ENCODE measurements around the gene SKAP1.

Gene SKAP1

DNA sequence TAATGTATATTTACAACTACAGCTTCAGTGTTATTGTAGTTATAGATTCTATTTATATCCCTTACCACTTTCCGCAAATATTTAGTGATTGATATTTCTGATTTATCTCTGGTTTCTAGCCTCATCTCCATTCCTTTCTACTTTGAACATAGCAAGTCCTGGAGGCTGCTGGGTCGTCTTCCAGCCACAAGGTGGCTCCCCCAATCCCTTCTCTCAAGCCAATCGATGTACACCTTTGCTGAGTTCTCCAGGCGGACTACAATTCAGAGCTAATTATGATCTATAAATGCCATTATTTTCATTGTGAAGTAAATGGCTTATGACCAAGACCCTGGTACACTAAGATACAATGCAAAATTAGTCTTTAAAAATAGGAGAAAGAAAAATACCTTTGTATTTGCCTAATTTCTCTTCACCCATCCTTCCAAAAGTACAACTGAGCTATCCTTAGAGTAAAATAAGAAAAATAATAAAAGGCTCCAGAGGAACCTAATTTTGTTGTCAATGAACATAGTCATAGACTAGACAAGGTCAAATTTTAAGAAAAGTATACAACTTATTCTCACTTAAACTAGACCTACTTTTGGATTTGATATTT, 122.1 kb downstream of the SKAP1 start:
- Histone ChIP-seq H4K20me1 (no peaks in the 10 kb centered on the region), H3K27me3 (peaks cover 18 to 77% (median 46%) of the 10 kb centered on the region in 11 experiments; a peak in 21 of 22 replicates)
- no peak for TF ChIP-seq Cebpa-rat (IDR thresholded peaks at IDR 0.05)

DNA sequence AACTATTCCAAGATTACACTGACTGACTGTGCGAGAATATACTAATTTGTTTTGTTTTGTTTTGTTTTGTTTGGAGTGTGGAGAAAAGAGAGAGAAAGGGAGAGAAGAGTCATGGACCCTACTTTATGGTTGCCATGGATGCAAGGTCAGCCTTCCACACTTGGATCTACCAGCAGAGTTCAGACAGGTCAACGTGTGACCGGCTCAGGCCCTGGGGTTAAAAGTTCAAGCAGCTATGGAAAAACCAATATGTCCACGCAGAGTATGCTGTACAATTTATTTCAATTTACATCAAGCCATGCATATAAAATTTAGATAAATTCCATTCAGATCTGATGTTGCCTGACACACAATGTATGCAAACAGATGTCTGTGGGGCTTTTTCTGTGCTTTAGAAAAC, 122.8 kb downstream of the SKAP1 start:
- no peak overlapping the region for H3K27ac ChIP-seq
- TF ChIP-seq Cebpa-rat (IDR thresholded peaks at IDR 0.05), result no peak
- no peak overlapping the region for H3K4me3 ChIP-seq
- no peaks in the 10 kb centered on the region for H3K9me3 ChIP-seq (replicated peaks in 1 of 11)
- H4K20me1 ChIP-seq, result no peaks in the 10 kb centered on the region
- no peaks in the 10 kb centered on the region for H3K36me3 ChIP-seq
- H3K27me3 ChIP-seq, result peaks cover 18 to 72% (median 40%) of the 10 kb centered on the region in 11 experiments; a peak in 21 of 22 replicates
- 0 out of 20 replicates have a peak, but pooled peaks cover 0 to 5% (median 0%) of the 10 kb centered on the region in 10 experiments for H3K4me1 ChIP-seq
- no peak overlapping the region for H3K9ac ChIP-seq
- H3K4me2 ChIP-seq, result no peak overlapping the region

More for the DNA sequence above, 122.1 kb downstream of the SKAP1 start:
- H3K9me3 ChIP-seq (replicated peaks in 1 of 11), result no peaks in the 10 kb centered on the region
- no peaks in the 10 kb centered on the region for H3K36me3 ChIP-seq
- H3K4me3 ChIP-seq, result no peak overlapping the region
- no peak overlapping the region for H3K27ac ChIP-seq
- 0 out of 20 replicates have a peak, but pooled peaks cover 0 to 5% (median 0%) of the 10 kb centered on the region in 10 experiments for H3K4me1 ChIP-seq
- no peak overlapping the region for H3K4me2 ChIP-seq
- H3K9ac ChIP-seq, result no peak overlapping the region

DNA sequence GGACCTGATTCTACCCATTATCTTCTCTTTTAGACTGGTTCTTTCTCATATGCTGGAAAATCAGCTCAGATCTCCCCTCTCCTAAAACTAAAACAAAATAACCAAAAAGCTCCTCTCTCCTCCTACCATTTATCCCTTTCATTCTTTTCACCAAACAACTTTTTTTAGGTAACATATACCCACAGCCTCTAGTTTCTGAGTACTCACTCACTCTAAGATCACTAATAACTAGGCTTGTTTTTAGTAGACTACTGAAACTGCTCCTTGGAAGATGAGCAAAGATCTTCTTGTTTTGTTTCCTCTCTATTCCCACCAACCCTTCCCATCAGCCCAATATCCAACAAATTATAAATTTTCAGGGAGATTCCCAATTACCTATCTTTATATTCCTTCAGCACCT, 129.0 kb downstream of the SKAP1 start:
- no peak overlapping the region for H3K9ac ChIP-seq
- H4K20me1 ChIP-seq, result no peaks in the 10 kb centered on the region; a peak in 1 of 22 replicates
- H3K36me3 ChIP-seq, result no peaks in the 10 kb centered on the region
- no peaks in the 10 kb centered on the region for H3K9me3 ChIP-seq (replicated peaks in 1 of 11)
- H3K4me3 ChIP-seq, result no peak overlapping the region
- H3K4me1 ChIP-seq, result peaks cover 0 to 2% (median 1%) of the 10 kb centered on the region in 10 experiments; a peak in 7 of 20 replicates
- no peak overlapping the region for H3K27ac ChIP-seq
- H3K4me2 ChIP-seq, result no peak overlapping the region
- TF ChIP-seq Cebpa-rat (IDR thresholded peaks at IDR 0.05), result no peak
- peaks cover 3 to 16% (median 7%) of the 10 kb centered on the region in 11 experiments; a peak in 12 of 22 replicates for H3K27me3 ChIP-seq

DNA sequence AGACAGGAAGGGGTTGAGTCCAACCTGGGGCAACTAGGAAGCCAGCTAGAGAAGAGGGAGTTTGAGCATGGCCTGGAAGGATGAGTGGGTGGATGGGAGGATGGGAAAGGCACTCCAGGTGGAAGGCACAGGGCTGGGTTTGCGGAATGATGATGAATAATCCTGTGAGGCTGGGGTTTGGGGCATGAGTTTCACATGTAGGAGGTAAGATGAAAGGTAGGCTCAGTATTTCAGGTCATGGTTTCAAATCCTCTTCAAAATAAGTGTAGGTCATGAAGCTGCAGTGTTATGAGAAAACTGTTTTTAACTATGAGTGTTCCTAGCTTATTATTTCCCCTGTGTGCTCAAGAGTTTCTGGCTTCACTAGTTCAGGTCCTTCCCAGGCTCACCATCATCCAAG, 130.3 kb downstream of the SKAP1 start:
- Histone ChIP-seq H3K9ac (no peak overlapping the region), H4K20me1 (no peaks in the 10 kb centered on the region; a peak in 1 of 22 replicates), H3K9me3 (replicated peaks in 1 of 11) (no peaks in the 10 kb centered on the region), H3K4me1 (peaks cover 2 to 15% (median 11%) of the 10 kb centered on the region in 10 experiments), H3K4me2 (no peak overlapping the region), H3K27me3 (peaks cover 0 to 12% (median 7%) of the 10 kb centered on the region in 11 experiments; a peak in 8 of 22 replicates), H3K36me3 (no peaks in the 10 kb centered on the region), H3K4me3 (no peak overlapping the region), H3K27ac (no peak overlapping the region)
- no peak for TF ChIP-seq Cebpa-rat (IDR thresholded peaks at IDR 0.05)

DNA sequence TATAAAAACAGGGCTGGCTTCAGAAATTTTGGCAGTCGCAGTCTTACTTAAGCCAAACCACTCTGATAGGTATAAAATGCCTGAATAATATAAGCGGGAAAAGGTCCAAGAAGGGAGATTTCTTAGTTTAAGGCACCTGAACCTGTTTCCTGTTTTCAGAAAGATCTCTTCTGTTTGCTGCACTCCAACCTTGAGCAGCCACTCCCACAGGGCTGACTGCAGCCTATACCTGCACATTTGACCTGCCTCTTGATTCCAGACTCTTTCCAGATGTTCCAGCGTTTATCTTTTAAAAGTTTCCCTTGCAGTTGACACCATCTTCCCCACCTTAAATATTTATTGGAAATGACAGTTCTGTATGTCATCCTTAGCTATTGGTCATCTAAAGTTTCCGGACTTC, 132.2 kb downstream of the SKAP1 start:
- no peaks in the 10 kb centered on the region; a peak in 1 of 22 replicates for H4K20me1 ChIP-seq
- H3K9ac ChIP-seq, result no peak overlapping the region
- no peak for TF ChIP-seq Cebpa-rat (IDR thresholded peaks at IDR 0.05)
- no peaks in the 10 kb centered on the region for H3K36me3 ChIP-seq
- H3K4me2 ChIP-seq, result no peak overlapping the region
- H3K27me3 ChIP-seq, result peaks cover 0 to 16% (median 11%) of the 10 kb centered on the region in 11 experiments; a peak in 6 of 22 replicates
- no peak overlapping the region for H3K27ac ChIP-seq
- no peak overlapping the region for H3K4me3 ChIP-seq
- H3K4me1 ChIP-seq, result peaks cover 10 to 22% (median 18%) of the 10 kb centered on the region in 10 experiments
- H3K9me3 ChIP-seq (replicated peaks in 1 of 11), result no peaks in the 10 kb centered on the region

DNA sequence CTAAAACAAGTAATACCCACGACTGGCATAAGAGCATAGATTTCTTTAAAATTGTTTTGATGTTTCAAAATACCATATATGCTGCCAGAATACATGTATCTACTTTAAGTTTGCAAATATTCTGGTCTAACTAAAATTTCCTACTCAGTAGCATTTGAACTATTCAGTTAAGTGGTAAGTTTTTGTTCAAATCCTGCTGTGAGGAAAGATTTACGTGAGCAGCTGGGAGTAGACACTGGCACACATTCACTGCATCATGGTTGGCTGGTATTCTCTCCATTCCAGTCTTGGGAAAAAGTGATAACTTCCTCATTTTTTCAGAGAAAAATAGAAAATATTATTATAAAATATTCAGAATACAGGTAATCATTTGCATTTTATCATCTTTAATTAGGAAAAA, 133.6 kb downstream of the SKAP1 start:
- no peak overlapping the region for H3K9ac ChIP-seq
- H3K9me3 ChIP-seq (replicated peaks in 1 of 11), result no peaks in the 10 kb centered on the region
- no peak overlapping the region for H3K4me3 ChIP-seq
- H4K20me1 ChIP-seq, result no peaks in the 10 kb centered on the region; a peak in 1 of 22 replicates
- peaks cover 0 to 21% (median 12%) of the 10 kb centered on the region in 11 experiments; a peak in 7 of 22 replicates for H3K27me3 ChIP-seq
- H3K4me2 ChIP-seq, result no peak overlapping the region; a peak in 1 of 22 replicates
- no peak for TF ChIP-seq Cebpa-rat (IDR thresholded peaks at IDR 0.05)
- no peaks in the 10 kb centered on the region for H3K36me3 ChIP-seq
- H3K4me1 ChIP-seq, result peaks cover 10 to 22% (median 18%) of the 10 kb centered on the region in 10 experiments
- H3K27ac ChIP-seq, result no peak overlapping the region

DNA sequence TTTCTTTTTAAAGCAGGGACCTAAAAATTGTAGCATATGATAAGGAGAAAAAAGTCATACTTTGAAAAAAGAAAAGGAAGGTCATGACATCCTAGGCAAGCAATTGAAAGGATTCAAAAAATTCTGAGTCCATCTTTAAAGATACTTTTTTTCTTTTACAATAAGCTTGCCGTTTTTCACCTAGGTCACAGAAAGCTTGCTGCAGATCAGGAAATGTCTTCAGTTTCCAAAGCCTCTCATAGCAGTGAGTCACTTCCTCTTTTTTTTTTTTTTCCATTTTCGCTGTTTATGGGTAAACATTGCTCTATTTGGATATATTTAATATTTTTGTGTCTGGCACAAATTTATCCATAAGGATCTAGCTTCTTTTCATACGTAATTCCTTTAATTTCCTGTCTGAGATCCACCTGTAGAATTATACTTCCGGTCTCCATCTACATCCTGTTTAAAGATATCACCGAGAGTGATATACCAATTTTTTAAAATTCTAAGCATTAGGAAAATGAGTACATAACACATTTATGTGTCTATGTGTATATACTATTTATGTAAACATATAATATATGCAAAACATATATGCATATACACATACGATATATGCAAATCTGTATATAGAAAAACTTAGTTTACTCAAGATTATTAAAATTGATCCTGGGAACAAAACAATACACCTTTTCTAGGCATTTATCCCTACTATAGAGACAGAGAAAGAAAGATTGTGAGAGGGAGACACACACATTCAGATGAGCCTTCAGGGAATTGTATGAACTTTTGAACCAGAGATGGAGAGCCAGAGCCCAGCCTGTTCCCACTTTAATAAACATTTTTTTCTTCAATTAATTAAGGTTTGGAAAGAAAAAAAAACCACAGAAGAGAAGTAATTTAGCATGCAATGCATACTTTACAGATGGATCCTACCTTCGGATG, 134.4 kb downstream of the SKAP1 start:
- Histone ChIP-seq H3K36me3 (no peaks in the 10 kb centered on the region), H3K27me3 (peaks cover 0 to 21% (median 12%) of the 10 kb centered on the region in 11 experiments; a peak in 7 of 22 replicates), H3K4me3 (peak overlapping the region in 5 of 10 experiments; percentile 27 to 42 (median 36); a peak in 8 of 20 replicates), H3K4me1 (peaks cover 10 to 22% (median 18%) of the 10 kb centered on the region in 10 experiments), H3K27ac (peak overlapping the region in 5 of 11 experiments; percentile 3 to 43 (median 26); a peak in 4 of 22 replicates), H3K9ac (peak overlapping the region in 4 of 11 experiments; percentile 18 to 46 (median 30); a peak in 5 of 22 replicates), H3K4me2 (peak overlapping the region; percentile 50 to 81 (median 71)), H4K20me1 (no peaks in the 10 kb centered on the region; a peak in 1 of 22 replicates), H3K9me3 (replicated peaks in 1 of 11) (no peaks in the 10 kb centered on the region)
- TF ChIP-seq Cebpa-rat (IDR thresholded peaks at IDR 0.05), result no peak

GRCh38 chr17:48294806-48295361, 135.1 kb downstream of the SKAP1 start:
- H4K20me1 ChIP-seq, result no peaks in the 10 kb centered on the region; a peak in 1 of 22 replicates
- peaks cover 10 to 22% (median 18%) of the 10 kb centered on the region in 10 experiments for H3K4me1 ChIP-seq
- peaks cover 0 to 21% (median 7%) of the 10 kb centered on the region in 11 experiments; a peak in 7 of 22 replicates for H3K27me3 ChIP-seq
- H3K9ac ChIP-seq, result peak overlapping the region in 4 of 11 experiments; percentile 18 to 46 (median 30); a peak in 5 of 22 replicates
- no peaks in the 10 kb centered on the region for H3K36me3 ChIP-seq
- H3K4me2 ChIP-seq, result peak overlapping the region; percentile 50 to 81 (median 71)
- H3K4me3 ChIP-seq, result peak overlapping the region in 5 of 10 experiments; percentile 27 to 42 (median 36); a peak in 8 of 20 replicates
- TF ChIP-seq Cebpa-rat (IDR thresholded peaks at IDR 0.05), result no peak
- no peaks in the 10 kb centered on the region for H3K9me3 ChIP-seq (replicated peaks in 1 of 11)
- peak overlapping the region in 5 of 11 experiments; percentile 3 to 43 (median 26); a peak in 4 of 22 replicates for H3K27ac ChIP-seq

All from BLaER1 treated with 17β-estradiol and CSF1 and Interleukin-3, amounts not matched to agents 10 nM and 100 nM (cell line).